Endothelial cell of umbilical vein (primary cell): Measurements from ENCODE around the gene TECPR2. TPM values are rescaled to one million over a fixed set of nuclear protein-coding genes. Genes with fewer than 3 reads are reported as not detected.

Experiments
- BruUV-seq: library from RNA; stranded (reverse); fragments of 400-500 nt; replicated peaks from 2 replicates; lab custom pipeline; 2021; lab: Mats Ljungman, UMichigan
- CTCF ChIA-PET: fragments of 300-600, 350-600 bp; sonication (Branson Sonifier 250); formaldehyde crosslinking; loops from one replicate; lab custom pipeline; 2021; ENCODE audit warnings: antibody characterized with exemption, inconsistent platforms; lab: Charles Lee
- POLR2A ChIA-PET: fragments of 300-600, 350-600 bp; sonication (Branson Sonifier 250); formaldehyde crosslinking; loops from one replicate; lab custom pipeline; 2021; ENCODE audit warnings: antibody characterized with exemption, inconsistent platforms; lab: Charles Lee
- DNase-seq: peaks from one replicate; pipeline ENCODE4 v3.0.0-alpha.2; 2011; ENCODE audit warnings: low read depth, low spot score
- FAIRE-seq: peaks from 2 replicates; lab custom pipeline; 2011; peaks lifted over from hg19 to GRCh38; lab: Jason Lieb, UNC
- H2AFZ ChIP-seq: 2 replicates; pipeline ENCODE4 v1.6.0; 2012; ENCODE audit warnings: low read depth, low read length, control low read depth, inconsistent platforms
- H3K27ac ChIP-seq: 2 replicates; pipeline ENCODE4 v1.5.1; 2011; ENCODE audit warnings: low read depth, mild to moderate bottlenecking, control low read depth, low read length, moderate library complexity; ENCODE audit not compliant: insufficient read depth
- H3K27me3 ChIP-seq, 2 experiments: 2 replicates each; pipeline versions ENCODE4 v1.6.0 to v1.6.1; 2011; ENCODE audit warnings: low read length in 2 of 2, mixed read lengths in 1 of 2; ENCODE audit not compliant: control insufficient read depth in 2 of 2, insufficient read depth in 2 of 2
- H3K36me3 ChIP-seq, 2 experiments: 2 replicates in 1 of 2; 3 replicates in 1 of 2; pipeline ENCODE4 v1.5.1; 2011; ENCODE audit warnings: low read length in 2 of 2, mild to moderate bottlenecking in 1 of 2, moderate library complexity in 1 of 2; ENCODE audit not compliant: control insufficient read depth in 2 of 2, insufficient read depth in 2 of 2; ENCODE audit errors: extremely low read depth in 1 of 2
- H3K4me1 ChIP-seq: 3 replicates; pipeline ENCODE4 v1.5.1; 2011; ENCODE audit warnings: mild to moderate bottlenecking, low read length; ENCODE audit not compliant: control insufficient read depth, insufficient read depth; ENCODE audit errors: extremely low read depth
- H3K4me2 ChIP-seq: 2 replicates; pipeline ENCODE4 v1.6.1; 2011; ENCODE audit warnings: low read length, control low read depth, mixed read lengths; ENCODE audit not compliant: insufficient read depth
- H3K4me3 ChIP-seq, 3 experiments: fragments of 200-600 bp in 1 of 3; sonication (generic), shearing (Covaris generic) in 1 of 3; replicated peaks in 1 of 3; 2 replicates each; pipeline ENCODE4 v1.5.1; 2011 to 2016; ENCODE audit warnings: control low read depth in 3 of 3, low read length in 3 of 3, mild to moderate bottlenecking in 2 of 3, inconsistent platforms in 1 of 3, low read depth in 1 of 3, moderate library complexity in 1 of 3; ENCODE audit not compliant: insufficient read depth in 1 of 3
- H3K79me2 ChIP-seq: 2 replicates; pipeline ENCODE4 v1.6.0; 2012; ENCODE audit warnings: low read length, inconsistent platforms; ENCODE audit not compliant: control insufficient read depth, insufficient read depth
- H3K9ac ChIP-seq: replicated peaks from 2 replicates; pipeline ENCODE3; 2011; ENCODE audit warnings: low read length, control low read depth; ENCODE audit not compliant: insufficient read depth; ENCODE audit errors: extremely low read depth
- H3K9me1 ChIP-seq: replicated peaks from 3 replicates; pipeline ENCODE4 v1.6.0; 2011; ENCODE audit warnings: mild to moderate bottlenecking, low read length; ENCODE audit not compliant: control insufficient read depth, insufficient read depth; ENCODE audit errors: extremely low read depth
- H3K9me3 ChIP-seq: replicated peaks from 2 replicates; pipeline ENCODE4 v1.5.1; 2012; ENCODE audit warnings: low read length, inconsistent platforms; ENCODE audit not compliant: control insufficient read depth, insufficient read depth
- H4K20me1 ChIP-seq: replicated peaks from 2 replicates; pipeline ENCODE3; 2011; ENCODE audit warnings: mild to moderate bottlenecking, low read length; ENCODE audit not compliant: control insufficient read depth, insufficient read depth; ENCODE audit errors: extremely low read depth
- EZH2 ChIP-seq: IDR thresholded peaks from 2 replicates; pipeline ENCODE4 v1.6.1; 2012; ENCODE audit warnings: borderline replicate concordance, low read depth, mild to moderate bottlenecking, moderate library complexity, low read length, inconsistent platforms; ENCODE audit not compliant: severe bottlenecking
- FOS ChIP-seq: IDR thresholded peaks from 2 replicates; pipeline ENCODE4 v1.6.1; 2011; ENCODE audit warnings: mild to moderate bottlenecking, low read length, moderate library complexity, borderline replicate concordance; ENCODE audit not compliant: insufficient read depth
- GATA2 ChIP-seq: IDR thresholded peaks from 2 replicates; pipeline ENCODE4 v1.7.0; 2011; ENCODE audit warnings: low read depth, mild to moderate bottlenecking, moderate library complexity, mixed read lengths, low read length; ENCODE audit not compliant: insufficient read length, insufficient read depth
- JUN ChIP-seq: IDR thresholded peaks from 2 replicates; pipeline ENCODE4 v1.6.1; 2011; ENCODE audit warnings: borderline replicate concordance, low read depth; ENCODE audit not compliant: insufficient read length, insufficient read depth
- MYC ChIP-seq: IDR thresholded peaks from one replicate; pipeline ENCODE4 v1.6.1; 2011; ENCODE audit warnings: mild to moderate bottlenecking, low read depth, low read length
- POLR2A ChIP-seq: IDR thresholded peaks from 2 replicates; pipeline ENCODE4 v1.6.1; 2012; ENCODE audit warnings: low read depth, mild to moderate bottlenecking, control low read depth, low read length
- POLR2AphosphoS5 ChIP-seq: IDR thresholded peaks from 2 replicates; pipeline ENCODE4 v1.6.1; 2012; ENCODE audit warnings: low read depth, mild to moderate bottlenecking, control low read depth, low read length, moderate library complexity; ENCODE audit not compliant: insufficient read depth
- dilution Hi-C: fragments of 300-500 bp; cut with MboI; formaldehyde crosslinking; loops from one replicate; pipeline ENCODE4 v1.15.0; 2019; ENCODE audit warnings: low sequenced_read_pairs; ENCODE audit not compliant: extremely low pct_ligation_motif_present
- intact Hi-C: fragments of 100-400 bp; cut with micrococcal nuclease; formaldehyde crosslinking; loops from one replicate; pipeline ENCODE4 v1.10.0; 2022
- polyA plus RNA-seq, 4 experiments: library from polyadenylated mRNA; depleted of rRNA in 3 of 4; stranded (reverse) in 3 of 4; unstranded in 1 of 4; fragments of >200 nt; gene quantifications; 2 replicates each; pipeline versions ENCODE4 v1.2.1 to v1.2.3, GENCODE V29; 2011 to 2012; ENCODE audit warnings: missing spikeins in 1 of 4
- total RNA-seq: library from RNA; stranded (reverse); gene quantifications from 2 replicates; pipeline ENCODE4 v1.2.3, GENCODE V29; 2021
- TF ChIP-seq, protein P1 (sequence below), 2 donors: IDR thresholded peaks; 1 replicate in 1 of 2; 2 replicates in 1 of 2; pipeline ENCODE4 v1.5.1; 2011; ENCODE audit warnings: low read length in 2 of 2, mild to moderate bottlenecking in 2 of 2, moderate library complexity in 2 of 2, control low read depth in 1 of 2, inconsistent platforms in 1 of 2, low read depth in 1 of 2; ENCODE audit not compliant: insufficient read depth in 1 of 2; ENCODE audit errors: extremely low read depth in 1 of 2
- TF ChIP-seq, protein P2 (sequence below): IDR thresholded peaks from 2 replicates; pipeline ENCODE4 v1.6.1; 2011; ENCODE audit not compliant: insufficient read depth, insufficient read length

The TECPR2 gene
- total and polyA plus RNA-seq, 2 donors (not counting 3 experiments of a cell fraction or from before 2014, with no cell fraction given): 8.9 to 21.5 TPM

- ChIA-PET CTCF (no interaction called here), POLR2A (no interaction called here)
- BruUV-seq: no TSS peak
- Histone ChIP-seq H3K27me3 (no peaks in the 10 kb centered on the region), H3K9me1 (no peaks in the 10 kb centered on the region), H3K9ac (no peak overlapping the region), H3K9me3 (no peaks in the 10 kb centered on the region), H3K36me3 (no peaks in the 10 kb centered on the region), H2AFZ (no peak overlapping the region), H3K4me2 (no peak overlapping the region), H3K79me2 (peaks cover 13% of the 10 kb centered on the region), H4K20me1 (peaks cover 3% of the 10 kb centered on the region), H3K4me1 (no peaks in the 10 kb centered on the region), H3K27ac (no peak overlapping the region), H3K4me3 (no peak overlapping the region)
- intact Hi-C loops (no loop called here), dilution Hi-C loops (no loop called here)
- DNase-seq (no peak), FAIRE-seq (no peak)
- TF ChIP-seq POLR2AphosphoS5 (no peak), POLR2A (no peak), GATA2 (no peak), EZH2 (no peak), MYC (no peak), FOS (no peak), JUN (no peak)
- TF ChIP-seq, protein P1, sequence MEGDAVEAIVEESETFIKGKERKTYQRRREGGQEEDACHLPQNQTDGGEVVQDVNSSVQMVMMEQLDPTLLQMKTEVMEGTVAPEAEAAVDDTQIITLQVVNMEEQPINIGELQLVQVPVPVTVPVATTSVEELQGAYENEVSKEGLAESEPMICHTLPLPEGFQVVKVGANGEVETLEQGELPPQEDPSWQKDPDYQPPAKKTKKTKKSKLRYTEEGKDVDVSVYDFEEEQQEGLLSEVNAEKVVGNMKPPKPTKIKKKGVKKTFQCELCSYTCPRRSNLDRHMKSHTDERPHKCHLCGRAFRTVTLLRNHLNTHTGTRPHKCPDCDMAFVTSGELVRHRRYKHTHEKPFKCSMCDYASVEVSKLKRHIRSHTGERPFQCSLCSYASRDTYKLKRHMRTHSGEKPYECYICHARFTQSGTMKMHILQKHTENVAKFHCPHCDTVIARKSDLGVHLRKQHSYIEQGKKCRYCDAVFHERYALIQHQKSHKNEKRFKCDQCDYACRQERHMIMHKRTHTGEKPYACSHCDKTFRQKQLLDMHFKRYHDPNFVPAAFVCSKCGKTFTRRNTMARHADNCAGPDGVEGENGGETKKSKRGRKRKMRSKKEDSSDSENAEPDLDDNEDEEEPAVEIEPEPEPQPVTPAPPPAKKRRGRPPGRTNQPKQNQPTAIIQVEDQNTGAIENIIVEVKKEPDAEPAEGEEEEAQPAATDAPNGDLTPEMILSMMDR (IDR thresholded peaks at IDR 0.05; ENCODE audit: extremely low read depth in 1 of 2, insufficient read depth in 1 of 2, low read depth in 1 of 2, low read length in 2 of 2): no peak
- TF ChIP-seq, protein P2, sequence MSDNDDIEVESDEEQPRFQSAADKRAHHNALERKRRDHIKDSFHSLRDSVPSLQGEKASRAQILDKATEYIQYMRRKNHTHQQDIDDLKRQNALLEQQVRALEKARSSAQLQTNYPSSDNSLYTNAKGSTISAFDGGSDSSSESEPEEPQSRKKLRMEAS: no peak
Measured at GRCh38 chr14:102371361-102371760, 8.6 kb downstream of the TECPR2 start.
